Thoracic aorta (tissue), 2 donors: ENCODE data around the gene ARIH2. TPM values are rescaled to one million over a fixed set of nuclear protein-coding genes. Genes with fewer than 3 reads are reported as not detected.

Source experiments
- ATAC-seq: fragments of 150-250 bp; one replicate; pipeline ENCODE4 v1.8.0; 2017; ENCODE audit warnings: low read depth; ENCODE audit not compliant: insufficient number of reproducible peaks, low FRiP score
- DNase-seq: peaks from one replicate; pipeline ENCODE4 v3.0.0-alpha.2; 2020; ENCODE audit warnings: low spot score
- H3K27ac ChIP-seq, 2 donors: fragments of 200-600 bp; sonication (generic); 1 replicate in 1 of 2; 2 replicates in 1 of 2; pipeline ENCODE4 v1.5.1; 2016; ENCODE audit warnings: mild to moderate bottlenecking in 2 of 2, moderate library complexity in 2 of 2
- H3K27me3 ChIP-seq: fragments of 200-600 bp; sonication (generic); replicated peaks from 2 replicates; pipeline ENCODE4 v1.6.0; 2016; ENCODE audit warnings: mild to moderate bottlenecking; ENCODE audit not compliant: insufficient read depth
- H3K36me3 ChIP-seq: fragments of 200-600 bp; sonication (generic); one replicate; pipeline ENCODE4 v1.5.1; 2016
- H3K4me1 ChIP-seq, 2 donors: fragments of 200-600 bp; sonication (generic); 1 replicate in 1 of 2; 2 replicates in 1 of 2; pipeline versions ENCODE4 v1.5.1 to v1.6.0; 2016; ENCODE audit warnings: low read depth in 2 of 2, mild to moderate bottlenecking in 1 of 2; ENCODE audit not compliant: control insufficient read depth in 1 of 2
- H3K4me3 ChIP-seq: fragments of 200-600 bp; sonication (generic); 2 replicates; pipeline ENCODE4 v1.5.1; 2016; ENCODE audit warnings: mild to moderate bottlenecking
- H3K9me3 ChIP-seq: fragments of 200-600 bp; sonication (generic); 2 replicates; pipeline ENCODE4 v1.5.1; 2016
- total RNA-seq, 2 donors: library from RNA; depleted of rRNA; stranded (reverse); fragments of >200 nt; gene quantifications; one replicate each; pipeline versions ENCODE4 v1.1.0 to v1.2.3, GENCODE V29; 2016
- TF ChIP-seq, protein P1 (sequence below): fragments of 200-600 bp; sonication (generic); IDR thresholded peaks from one replicate; pipeline ENCODE4 v1.5.1; 2019; ENCODE audit warnings: antibody characterized with exemption

ARIH2 gene
- total RNA-seq, 2 donors from 2014 or later: 90.4 to 162 TPM

DNA sequence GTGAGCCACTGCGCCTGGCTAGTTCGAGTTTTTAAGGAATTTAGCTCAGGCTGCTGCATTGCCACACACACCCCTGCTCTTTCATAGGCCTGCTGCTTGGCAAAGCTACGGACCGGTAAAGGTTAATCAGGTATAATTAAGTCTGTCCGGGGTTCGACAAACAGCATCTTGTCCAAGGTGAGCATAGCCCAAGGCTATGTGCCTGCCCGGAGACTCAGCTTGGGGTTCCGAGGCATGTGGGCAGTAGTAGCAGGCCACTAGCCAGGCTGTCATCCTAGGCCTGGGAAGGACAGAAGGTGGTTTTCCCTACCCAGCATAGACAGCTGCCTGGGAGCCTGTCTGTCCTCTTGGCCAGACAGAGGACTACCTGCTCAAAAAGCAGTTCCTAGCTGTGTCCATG lies 78.0 kb downstream of the ARIH2 start:
- no peaks in the 10 kb centered on the region for H3K27me3 ChIP-seq
- H3K27ac ChIP-seq: no peak overlapping the region
- H3K36me3 ChIP-seq: no peaks in the 10 kb centered on the region
- no peaks in the 10 kb centered on the region for H3K9me3 ChIP-seq
- DNase-seq: no peak
- peaks cover 3 to 7% of the 10 kb centered on the region in 2 donors for H3K4me1 ChIP-seq
- TF ChIP-seq, protein P1, sequence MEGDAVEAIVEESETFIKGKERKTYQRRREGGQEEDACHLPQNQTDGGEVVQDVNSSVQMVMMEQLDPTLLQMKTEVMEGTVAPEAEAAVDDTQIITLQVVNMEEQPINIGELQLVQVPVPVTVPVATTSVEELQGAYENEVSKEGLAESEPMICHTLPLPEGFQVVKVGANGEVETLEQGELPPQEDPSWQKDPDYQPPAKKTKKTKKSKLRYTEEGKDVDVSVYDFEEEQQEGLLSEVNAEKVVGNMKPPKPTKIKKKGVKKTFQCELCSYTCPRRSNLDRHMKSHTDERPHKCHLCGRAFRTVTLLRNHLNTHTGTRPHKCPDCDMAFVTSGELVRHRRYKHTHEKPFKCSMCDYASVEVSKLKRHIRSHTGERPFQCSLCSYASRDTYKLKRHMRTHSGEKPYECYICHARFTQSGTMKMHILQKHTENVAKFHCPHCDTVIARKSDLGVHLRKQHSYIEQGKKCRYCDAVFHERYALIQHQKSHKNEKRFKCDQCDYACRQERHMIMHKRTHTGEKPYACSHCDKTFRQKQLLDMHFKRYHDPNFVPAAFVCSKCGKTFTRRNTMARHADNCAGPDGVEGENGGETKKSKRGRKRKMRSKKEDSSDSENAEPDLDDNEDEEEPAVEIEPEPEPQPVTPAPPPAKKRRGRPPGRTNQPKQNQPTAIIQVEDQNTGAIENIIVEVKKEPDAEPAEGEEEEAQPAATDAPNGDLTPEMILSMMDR: no peak
- no peak overlapping the region for H3K4me3 ChIP-seq
- no peak for ATAC-seq

DNA sequence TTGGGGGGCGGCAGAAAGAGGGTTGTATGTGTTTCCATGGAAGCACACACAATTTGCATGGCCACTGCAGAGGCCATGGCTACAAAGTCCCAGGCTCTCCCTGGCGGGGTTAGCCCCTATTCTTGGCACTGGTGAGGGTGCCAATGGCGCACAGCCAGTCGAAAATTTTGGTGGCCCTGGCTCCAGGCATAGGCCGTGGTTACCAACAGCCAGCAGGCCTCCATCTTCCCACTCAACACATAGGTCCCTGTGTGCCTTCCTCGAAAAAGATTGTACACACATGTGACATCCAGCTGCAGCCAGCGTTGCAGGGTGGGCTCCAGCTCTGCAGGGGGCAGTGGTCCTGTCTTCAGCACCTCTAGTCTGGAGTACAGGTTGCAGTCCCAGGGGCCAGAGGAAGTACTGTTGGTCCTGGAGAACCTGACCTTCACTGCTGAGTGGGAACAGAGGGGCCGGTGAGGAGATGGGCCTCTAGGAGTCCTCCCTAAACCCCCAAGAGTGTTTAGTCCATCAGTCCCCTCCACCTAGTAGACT lies 78.5 kb downstream of the ARIH2 start:
- no peak for ATAC-seq
- Histone ChIP-seq H3K36me3 (no peaks in the 10 kb centered on the region), H3K9me3 (no peaks in the 10 kb centered on the region), H3K4me3 (no peak overlapping the region), H3K27me3 (no peaks in the 10 kb centered on the region), H3K27ac (no peak overlapping the region), H3K4me1 (peaks cover 0 to 2% of the 10 kb centered on the region in 2 donors)
- DNase-seq: no peak
- TF ChIP-seq, protein P1: no peak

DNA sequence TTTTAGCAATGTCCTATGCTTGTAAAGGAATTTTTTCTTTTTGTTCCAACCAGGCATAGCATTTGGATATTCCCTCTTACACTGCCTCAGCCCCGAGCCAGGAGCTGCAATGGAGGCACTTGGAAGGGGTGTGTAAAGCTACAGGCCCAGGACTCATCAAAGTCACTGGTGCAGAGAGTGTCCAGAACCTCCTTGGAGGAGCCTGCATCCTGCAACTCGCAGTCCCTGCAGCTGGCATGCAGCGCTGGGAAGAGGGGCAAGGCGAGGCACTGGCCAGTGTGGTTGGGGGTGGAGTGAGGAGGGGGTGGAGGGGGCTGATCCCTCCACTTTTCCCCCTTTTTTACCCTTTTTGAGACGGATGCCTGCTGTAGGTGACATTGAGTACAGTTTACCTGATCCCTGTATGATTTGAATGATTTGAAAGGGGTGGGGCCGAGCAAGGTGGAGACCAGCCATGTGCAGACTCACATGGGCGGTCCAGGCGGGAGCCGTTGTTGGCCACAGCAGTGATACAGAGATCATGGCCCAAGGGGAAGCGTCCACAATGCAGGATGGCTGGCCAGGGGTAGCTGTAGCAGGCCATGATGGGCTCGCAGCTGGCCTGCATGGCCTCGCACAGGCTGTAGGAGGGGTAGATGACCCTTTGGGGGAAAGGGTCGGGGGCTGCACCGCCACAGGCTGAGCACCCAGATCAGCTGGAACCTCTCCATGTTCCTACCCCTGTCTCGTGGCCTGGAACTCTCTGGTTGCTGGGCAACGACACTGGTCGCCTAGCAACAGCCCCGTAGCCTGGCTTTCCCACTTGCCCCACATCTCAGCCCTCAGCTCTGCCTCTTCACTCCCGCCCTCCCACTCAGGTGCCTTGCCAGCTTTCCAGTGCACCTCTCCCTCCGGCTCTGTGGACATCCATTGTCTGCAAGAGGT lies 79.3 kb downstream of the ARIH2 start:
- no peaks in the 10 kb centered on the region for H3K27me3 ChIP-seq
- TF ChIP-seq, protein P1: no peak
- no peaks in the 10 kb centered on the region for H3K4me1 ChIP-seq
- no peak overlapping the region for H3K27ac ChIP-seq
- H3K9me3 ChIP-seq: no peaks in the 10 kb centered on the region
- H3K4me3 ChIP-seq: no peak overlapping the region
- H3K36me3 ChIP-seq: no peaks in the 10 kb centered on the region
- ATAC-seq (no peak), DNase-seq (no peak)

DNA sequence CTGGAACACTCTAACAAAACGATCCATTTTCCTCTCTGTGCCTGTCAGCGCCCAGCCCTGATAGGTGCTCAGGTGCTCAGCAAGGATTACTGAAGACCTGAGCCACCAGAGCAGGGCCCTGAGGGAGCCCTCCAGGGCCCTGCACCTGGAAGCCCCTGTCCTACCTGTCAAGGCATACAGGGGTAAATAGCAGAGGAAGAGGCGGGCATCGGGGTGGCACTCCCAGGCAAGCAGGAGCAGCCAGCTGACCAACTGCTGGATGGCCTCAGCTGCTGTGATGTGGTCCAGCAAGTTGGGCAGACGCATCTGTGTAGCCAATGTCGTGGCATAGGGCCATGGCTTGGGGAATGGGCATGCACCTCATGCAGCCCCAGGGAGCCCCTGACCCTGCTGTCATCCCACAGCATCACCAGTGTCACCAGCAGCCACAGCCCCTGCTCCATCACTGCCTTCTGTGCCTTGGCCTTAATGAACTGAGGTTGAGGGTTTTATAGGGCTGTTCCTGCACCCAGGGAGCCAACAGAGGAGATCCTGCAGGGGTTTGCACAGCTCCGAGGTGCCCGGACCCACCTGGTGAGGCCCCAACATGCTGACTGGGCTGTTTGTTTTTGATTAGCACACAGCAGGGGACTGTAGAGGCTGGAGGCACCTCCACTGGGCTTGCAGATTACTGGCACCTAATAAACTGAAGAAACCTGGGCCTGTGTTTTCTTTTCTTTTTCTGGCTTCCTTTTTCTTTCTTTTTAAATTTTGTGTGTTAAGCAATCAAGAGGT lies 80.6 kb downstream of the ARIH2 start:
- H3K36me3 ChIP-seq: no peaks in the 10 kb centered on the region
- DNase-seq (no peak), ATAC-seq (no peak)
- H3K27me3 ChIP-seq: no peaks in the 10 kb centered on the region
- no peak overlapping the region for H3K4me3 ChIP-seq
- H3K4me1 ChIP-seq: no peaks in the 10 kb centered on the region
- no peak overlapping the region for H3K27ac ChIP-seq
- TF ChIP-seq, protein P1: no peak
- no peaks in the 10 kb centered on the region for H3K9me3 ChIP-seq

DNA sequence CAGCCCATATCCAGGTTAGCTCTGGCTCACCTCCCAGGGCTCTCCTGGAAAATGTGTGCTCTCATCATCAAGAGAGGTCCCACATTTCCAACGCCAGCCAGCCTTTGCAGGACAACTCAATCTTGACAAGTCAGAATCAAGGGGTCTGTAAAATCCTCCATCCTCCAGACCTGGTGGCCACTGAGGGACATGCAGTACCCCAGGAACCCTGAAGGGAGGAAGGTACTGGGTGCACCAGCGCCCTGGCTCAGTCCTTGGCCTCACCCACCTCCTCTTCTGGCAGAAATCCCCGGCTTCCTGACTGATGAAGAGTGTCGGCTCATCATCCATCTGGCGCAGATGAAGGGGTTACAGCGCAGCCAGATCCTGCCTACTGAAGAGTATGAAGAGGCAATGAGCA lies 82.5 kb downstream of the ARIH2 start:
- TF ChIP-seq, protein P1: no peak

More for the DNA sequence above, 82.5 kb downstream of the ARIH2 start:
- no peaks in the 10 kb centered on the region for H3K9me3 ChIP-seq
- H3K4me3 ChIP-seq: no peak overlapping the region
- peaks cover 1 to 3% of the 10 kb centered on the region in 2 donors for H3K4me1 ChIP-seq
- H3K27ac ChIP-seq: no peak overlapping the region
- DNase-seq (no peak), ATAC-seq (no peak)
- H3K36me3 ChIP-seq: no peaks in the 10 kb centered on the region
- H3K27me3 ChIP-seq: no peaks in the 10 kb centered on the region
